Neural progenitor cell (in vitro differentiated cells): ENCODE measurements around the gene ASIC1.

Source experiments
- EZH2 ChIP-seq: fragments of 200-600 bp; sonication (generic); IDR thresholded peaks from 2 replicates; pipeline ENCODE4 v1.6.1; 2017; ENCODE audit warnings: antibody characterized with exemption, mild to moderate bottlenecking, moderate library complexity
- TF ChIP-seq, protein P1 (sequence below): fragments of 200-600 bp; sonication (generic); IDR thresholded peaks from 2 replicates; pipeline ENCODE4 v1.5.1; 2017; ENCODE audit warnings: antibody characterized with exemption, mild to moderate bottlenecking

DNA sequence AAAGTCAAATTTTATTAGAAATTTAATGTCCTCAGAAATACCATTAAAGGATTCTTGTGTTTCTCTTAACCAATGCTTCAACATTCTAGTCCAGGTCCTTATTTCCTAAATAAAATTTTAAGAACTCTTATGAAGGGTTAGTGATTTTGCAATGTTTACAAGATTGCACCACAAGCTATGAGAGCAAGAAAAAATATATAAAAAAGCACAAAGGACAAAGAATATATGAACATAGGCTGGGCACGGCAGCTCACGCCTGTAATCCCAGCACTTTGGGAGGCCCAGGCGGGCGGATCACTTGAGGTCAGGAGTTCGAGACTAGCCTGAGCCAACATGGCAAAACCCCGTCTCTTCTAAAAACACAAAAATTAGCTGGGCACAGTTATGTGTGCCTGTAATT, 39.8 kb upstream of the ASIC1 start:
- TF ChIP-seq, protein P1, sequence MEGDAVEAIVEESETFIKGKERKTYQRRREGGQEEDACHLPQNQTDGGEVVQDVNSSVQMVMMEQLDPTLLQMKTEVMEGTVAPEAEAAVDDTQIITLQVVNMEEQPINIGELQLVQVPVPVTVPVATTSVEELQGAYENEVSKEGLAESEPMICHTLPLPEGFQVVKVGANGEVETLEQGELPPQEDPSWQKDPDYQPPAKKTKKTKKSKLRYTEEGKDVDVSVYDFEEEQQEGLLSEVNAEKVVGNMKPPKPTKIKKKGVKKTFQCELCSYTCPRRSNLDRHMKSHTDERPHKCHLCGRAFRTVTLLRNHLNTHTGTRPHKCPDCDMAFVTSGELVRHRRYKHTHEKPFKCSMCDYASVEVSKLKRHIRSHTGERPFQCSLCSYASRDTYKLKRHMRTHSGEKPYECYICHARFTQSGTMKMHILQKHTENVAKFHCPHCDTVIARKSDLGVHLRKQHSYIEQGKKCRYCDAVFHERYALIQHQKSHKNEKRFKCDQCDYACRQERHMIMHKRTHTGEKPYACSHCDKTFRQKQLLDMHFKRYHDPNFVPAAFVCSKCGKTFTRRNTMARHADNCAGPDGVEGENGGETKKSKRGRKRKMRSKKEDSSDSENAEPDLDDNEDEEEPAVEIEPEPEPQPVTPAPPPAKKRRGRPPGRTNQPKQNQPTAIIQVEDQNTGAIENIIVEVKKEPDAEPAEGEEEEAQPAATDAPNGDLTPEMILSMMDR: no peak
- TF ChIP-seq EZH2: no peak
